GM23338 (cell line): Measurements from ENCODE around the gene FKBP5. TPM values are rescaled to one million over a fixed set of nuclear protein-coding genes. Genes with fewer than 3 reads are reported as not detected.

Source experiments
- ATAC-seq: fragments of 200-7000 bp; cut with Tn5 transposase; 3 replicates; pipeline ENCODE4 v1.9.1; 2020
- DNase-seq: peaks from one replicate; pipeline ENCODE4 v3.0.0-alpha.2; 2015; ENCODE audit warnings: low spot score
- H2AFZ ChIP-seq: fragments of 200-600 bp; sonication (generic); 2 replicates; pipeline ENCODE4 v1.8.0; 2016; ENCODE audit warnings: antibody characterized with exemption, mild to moderate bottlenecking, moderate library complexity
- H3F3A ChIP-seq: fragments of 200-600 bp; sonication (generic); replicated peaks from 2 replicates; pipeline ENCODE4 v1.8.0; 2017; ENCODE audit warnings: antibody characterized with exemption, mixed run types, low read depth
- H3K27ac ChIP-seq: fragments of 200-600 bp; sonication (generic); 2 replicates; pipeline ENCODE4 v1.6.1; 2016; ENCODE audit warnings: low read depth
- H3K27me3 ChIP-seq: fragments of 200-600 bp; sonication (generic); 2 replicates; pipeline ENCODE4 v1.8.0; 2016; ENCODE audit warnings: mild to moderate bottlenecking, mixed run types, moderate library complexity; ENCODE audit not compliant: insufficient read depth
- H3K36me3 ChIP-seq: fragments of 200-600 bp; sonication (generic); 2 replicates; pipeline ENCODE4 v1.8.0; 2016; ENCODE audit warnings: mild to moderate bottlenecking; ENCODE audit not compliant: insufficient read depth
- H3K4me1 ChIP-seq: fragments of 200-600 bp; sonication (generic); 2 replicates; pipeline ENCODE4 v1.8.0; 2016; ENCODE audit warnings: mild to moderate bottlenecking, moderate library complexity; ENCODE audit not compliant: insufficient read depth
- H3K4me2 ChIP-seq: fragments of 200-600 bp; sonication (generic); 2 replicates; pipeline ENCODE4 v1.7.1; 2017; ENCODE audit warnings: mixed run types
- H3K4me3 ChIP-seq: fragments of 200-600 bp; sonication (generic); 2 replicates; pipeline ENCODE4 v1.6.1; 2016; ENCODE audit warnings: mixed run types
- H3K79me2 ChIP-seq: fragments of 200-600 bp; sonication (generic); replicated peaks from 2 replicates; pipeline ENCODE4 v1.8.0; 2017; ENCODE audit warnings: mild to moderate bottlenecking; ENCODE audit not compliant: insufficient read depth
- H3K9me2 ChIP-seq: fragments of 200-600 bp; sonication (generic); 2 replicates; pipeline ENCODE4 v1.8.0; 2017; ENCODE audit not compliant: insufficient read depth
- H4K20me1 ChIP-seq: fragments of 200-600 bp; sonication (generic); replicated peaks from 2 replicates; pipeline ENCODE4 v1.8.0; 2017; ENCODE audit warnings: mild to moderate bottlenecking; ENCODE audit not compliant: insufficient read depth
- H3K27ac Mint-ChIP-seq: 2 replicates; pipeline ENCODE4 v1.8.0; 2020; ENCODE audit warnings: inconsistent platforms, mild to moderate bottlenecking, moderate library complexity, mixed read lengths
- H3K27me3 Mint-ChIP-seq: 3 replicates; pipeline ENCODE4 v1.8.0; 2022; ENCODE audit warnings: low read depth, mild to moderate bottlenecking, moderate library complexity, mixed read lengths, inconsistent platforms; ENCODE audit not compliant: insufficient read depth, poor library complexity
- H3K36me3 Mint-ChIP-seq: 3 replicates; pipeline ENCODE4 v1.8.0; 2021; ENCODE audit warnings: low read depth, mild to moderate bottlenecking, inconsistent platforms, moderate library complexity, mixed read lengths
- H3K4me1 Mint-ChIP-seq: 3 replicates; pipeline ENCODE4 v1.8.0; 2020; ENCODE audit warnings: mild to moderate bottlenecking, inconsistent platforms, mixed read lengths
- H3K4me3 Mint-ChIP-seq: 3 replicates; pipeline ENCODE4 v1.8.0; 2021; ENCODE audit warnings: moderate library complexity, mild to moderate bottlenecking, inconsistent platforms, mixed read lengths
- H3K9me3 Mint-ChIP-seq: 3 replicates; pipeline ENCODE4 v1.8.0; 2020; ENCODE audit warnings: moderate library complexity, mild to moderate bottlenecking, inconsistent platforms, mixed read lengths
- CREB1 ChIP-seq: fragments of 250-450 bp; sonication (Bioruptor Pico); IDR thresholded peaks from 2 replicates; pipeline ENCODE4 v1.5.0; 2020; ENCODE audit warnings: low read depth, mild to moderate bottlenecking, moderate library complexity
- EZH2phosphoT487 ChIP-seq: fragments of 200-600 bp; sonication (generic); IDR thresholded peaks from one replicate; pipeline ENCODE4 v1.8.1; 2018; ENCODE audit warnings: antibody characterized with exemption; ENCODE audit not compliant: unreplicated experiment
- NANOG ChIP-seq: IDR thresholded peaks from 2 replicates; pipeline ENCODE4 v1.6.1; 2016; ENCODE audit warnings: antibody characterized with exemption, borderline replicate concordance
- POLR2AphosphoS5 ChIP-seq: IDR thresholded peaks from 2 replicates; pipeline ENCODE4 v1.6.1; 2016; ENCODE audit warnings: antibody characterized with exemption, low read depth
- ZNF114 ChIP-seq: fragments of 250-450 bp; sonication (Bioruptor Pico); IDR thresholded peaks from 2 replicates; pipeline ENCODE4 v1.5.0; 2020; ENCODE audit warnings: mild to moderate bottlenecking, moderate library complexity
- ZNF462 ChIP-seq: fragments of 250-450 bp; sonication (Bioruptor Pico); IDR thresholded peaks from 2 replicates; pipeline ENCODE4 v1.5.0; 2020; ENCODE audit warnings: mild to moderate bottlenecking, moderate library complexity
- polyA plus RNA-seq: library from polyadenylated mRNA; unstranded; fragments of >200 nt; fragmentation: Nextera tagmentation; extraction: Ambion mirVana; gene quantifications from 2 replicates; pipeline ENCODE4 v1.2.1, GENCODE V29; 2016
- total RNA-seq: library from RNA; depleted of rRNA; stranded (reverse); fragments of >200 nt; shearing (Covaris generic); gene quantifications from 2 replicates; pipeline ENCODE4 v1.2.3, GENCODE V29; 2014

Gene FKBP5
- total and polyA plus RNA-seq, 2 experiments from 2014 or later = 19.8 to 28.6 TPM

- Histone ChIP-seq H3F3A (peaks cover 4% of the 10 kb centered on the region; the same call in 1 of the 2 replicates), H3K9me2 (no peaks in the 10 kb centered on the region), H3K4me1 (no peaks in the 10 kb centered on the region), H3K36me3 (no peaks in the 10 kb centered on the region), H2AFZ (no peak overlapping the region), H3K27me3 (no peaks in the 10 kb centered on the region), H3K4me3 (no peak overlapping the region), H3K27ac (no peak overlapping the region), H4K20me1 (no peaks in the 10 kb centered on the region), H3K4me2 (no peak overlapping the region), H3K79me2 (no peaks in the 10 kb centered on the region)
- Mint-ChIP-seq H3K4me1 (peaks cover 3% of the 10 kb centered on the region), H3K9me3 (no peaks in the 10 kb centered on the region; the same call in 2 of the 3 replicates), H3K4me3 (no peak overlapping the region), H3K27ac (no peak overlapping the region), H3K36me3 (no peaks in the 10 kb centered on the region), H3K27me3 (no peaks in the 10 kb centered on the region)
- no peak for ATAC-seq
- DNase-seq = no peak
- TF ChIP-seq ZNF114 (CRISPR knock-in tag) = no peak
- no peak for TF ChIP-seq EZH2phosphoT487
- no peak for TF ChIP-seq ZNF462 (CRISPR knock-in tag)
- no peak for TF ChIP-seq NANOG
These were observed 21.6 kb upstream of the FKBP5 start for GRCh38 chr6:35710241-35710847.

- H4K20me1 ChIP-seq = no peaks in the 10 kb centered on the region
- Mint-ChIP-seq H3K36me3 (no peaks in the 10 kb centered on the region), H3K9me3 (peaks cover 7% of the 10 kb centered on the region; the same call in 2 of the 3 replicates), H3K4me1 (peaks cover under 1% of the 10 kb centered on the region; the same call in 1 of the 3 replicates), H3K27me3 (no peaks in the 10 kb centered on the region), H3K27ac (no peak overlapping the region), H3K4me3 (no peak overlapping the region)
- H3K27me3 ChIP-seq = no peaks in the 10 kb centered on the region
- no peak for ATAC-seq
- H2AFZ ChIP-seq = no peak overlapping the region
- H3K79me2 ChIP-seq = no peaks in the 10 kb centered on the region
- H3K36me3 ChIP-seq = no peaks in the 10 kb centered on the region
- H3K9me2 ChIP-seq = no peaks in the 10 kb centered on the region; the same call in 1 of the 2 replicates
- no peak for DNase-seq
- H3K4me1 ChIP-seq = no peaks in the 10 kb centered on the region
- no peak overlapping the region for H3K4me3 ChIP-seq
- peaks cover under 1% of the 10 kb centered on the region; the same call in 1 of the 2 replicates for H3F3A ChIP-seq
- no peak overlapping the region for H3K27ac ChIP-seq
- no peak overlapping the region for H3K4me2 ChIP-seq
- TF ChIP-seq ZNF462 (CRISPR knock-in tag) (no peak), CREB1 (CRISPR knock-in tag) (no peak), POLR2AphosphoS5 (no peak), EZH2phosphoT487 (no peak)
These were observed 19.9 kb upstream of the FKBP5 start for GRCh38 chr6:35708585-35708984.
